Ectodermal cell (in vitro differentiated cells): ENCODE measurements around the gene ARHGDIB.

Source experiments
- H3K27ac ChIP-seq: 2 replicates; pipeline ENCODE4 v1.7.0; 2013; ENCODE audit warnings: mild to moderate bottlenecking, low read depth, low read length; ENCODE audit not compliant: insufficient read depth, poor library complexity, severe bottlenecking
- H3K27me3 ChIP-seq: 2 replicates; pipeline ENCODE4 v1.7.0; 2013; ENCODE audit warnings: mild to moderate bottlenecking, low read length; ENCODE audit not compliant: insufficient read depth, control insufficient read depth, poor library complexity, severe bottlenecking
- H3K36me3 ChIP-seq: one replicate; pipeline ENCODE4 v1.7.0; 2013; ENCODE audit warnings: low read length; ENCODE audit not compliant: control insufficient read depth, insufficient read depth
- H3K4me1 ChIP-seq: one replicate; pipeline ENCODE4 v1.7.0; 2013; ENCODE audit warnings: low read length; ENCODE audit not compliant: control insufficient read depth, insufficient read depth
- H3K4me3 ChIP-seq: 2 replicates; pipeline ENCODE4 v1.7.0; 2013; ENCODE audit warnings: low read depth, low read length, control low read depth; ENCODE audit not compliant: insufficient read depth
- H3K9me3 ChIP-seq: 2 replicates; pipeline ENCODE4 v1.7.0; 2013; ENCODE audit warnings: mild to moderate bottlenecking, low read length, moderate library complexity; ENCODE audit not compliant: control insufficient read depth
- WGBS, 2 experiments: methylation state at CpG; one replicate each; pipeline ENCODE4 v1.1.7; 2013; ENCODE audit warnings: missing lambda C conversion rate in 2 of 2; 5-methylcytosine and 5-hydroxymethylcytosine counted together

Gene ARHGDIB

GRCh38 chr12:14984036-14984435 is 22.6 kb upstream of the ARHGDIB start:
- 81 to 100% methylated on average over 1 of the region's 1 CpG for WGBS, 2 experiments
- Histone ChIP-seq H3K9me3 (no peaks in the 10 kb centered on the region), H3K27ac (no peak overlapping the region), H3K4me1 (no peaks in the 10 kb centered on the region), H3K4me3 (no peak overlapping the region), H3K36me3 (no peaks in the 10 kb centered on the region), H3K27me3 (no peaks in the 10 kb centered on the region)

- no peak overlapping the region for H3K27ac ChIP-seq
- H3K36me3 ChIP-seq: no peaks in the 10 kb centered on the region
- no peaks in the 10 kb centered on the region for H3K4me1 ChIP-seq
- no peaks in the 10 kb centered on the region for H3K9me3 ChIP-seq
- H3K4me3 ChIP-seq: no peak overlapping the region
- 90 to 96% methylated on average over 2 of the region's 2 CpGs for WGBS, 2 experiments
- H3K27me3 ChIP-seq: no peaks in the 10 kb centered on the region
Measured at GRCh38 chr12:14982991-14983390, 21.6 kb upstream of the ARHGDIB start.

DNA sequence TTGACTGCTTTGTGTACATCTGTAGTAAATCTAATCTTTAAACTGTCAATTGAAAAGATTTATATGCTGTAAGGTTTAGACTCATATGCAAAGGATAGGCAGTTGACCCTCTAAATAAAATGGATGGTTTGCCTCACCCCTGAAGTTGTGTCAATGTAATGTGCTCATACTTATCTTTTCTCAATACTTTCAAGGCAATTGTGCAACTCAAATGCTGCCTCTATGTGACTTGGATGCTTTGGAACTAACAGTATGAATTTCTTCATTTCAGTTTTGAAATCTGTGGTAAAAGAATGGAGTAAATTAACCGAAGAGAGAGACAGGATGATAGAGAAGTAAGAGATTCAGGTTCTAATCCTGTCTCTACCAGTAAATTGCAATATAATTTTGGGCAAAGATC is 21.2 kb upstream of the ARHGDIB start:
- H3K36me3 ChIP-seq: no peaks in the 10 kb centered on the region
- H3K4me3 ChIP-seq: no peak overlapping the region
- H3K27me3 ChIP-seq: no peaks in the 10 kb centered on the region
- H3K27ac ChIP-seq: no peak overlapping the region
- no peaks in the 10 kb centered on the region for H3K4me1 ChIP-seq
- WGBS, 2 experiments: 89 to 100% methylated on average over 1 of the region's 1 CpG
- H3K9me3 ChIP-seq: no peaks in the 10 kb centered on the region

DNA sequence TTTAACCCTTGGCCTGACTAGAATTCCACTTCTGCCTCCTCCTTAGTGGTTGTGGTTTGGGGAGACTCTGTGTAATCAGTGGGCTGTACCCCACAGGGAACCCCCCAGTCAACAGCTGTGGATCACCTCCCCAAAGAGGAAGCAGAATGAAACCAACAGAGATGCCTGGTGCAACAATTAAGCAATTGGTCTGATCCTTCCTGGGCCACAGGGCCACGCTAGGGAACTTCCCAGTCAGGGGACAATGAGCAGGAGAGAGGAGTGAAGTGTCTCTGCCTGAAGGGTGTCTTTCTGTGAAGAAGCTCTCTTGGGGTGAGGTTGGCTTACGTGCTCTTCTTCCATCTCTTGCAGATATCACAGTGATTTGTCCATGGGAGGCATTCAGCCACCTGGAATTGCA is 19.6 kb upstream of the ARHGDIB start:
- no peaks in the 10 kb centered on the region for H3K27me3 ChIP-seq
- H3K27ac ChIP-seq: no peak overlapping the region
- no peaks in the 10 kb centered on the region for H3K4me1 ChIP-seq
- WGBS, 2 experiments: 88 to 98% methylated on average over 2 of the region's 2 CpGs
- no peak overlapping the region for H3K4me3 ChIP-seq
- no peaks in the 10 kb centered on the region for H3K36me3 ChIP-seq
- H3K9me3 ChIP-seq: no peaks in the 10 kb centered on the region

DNA sequence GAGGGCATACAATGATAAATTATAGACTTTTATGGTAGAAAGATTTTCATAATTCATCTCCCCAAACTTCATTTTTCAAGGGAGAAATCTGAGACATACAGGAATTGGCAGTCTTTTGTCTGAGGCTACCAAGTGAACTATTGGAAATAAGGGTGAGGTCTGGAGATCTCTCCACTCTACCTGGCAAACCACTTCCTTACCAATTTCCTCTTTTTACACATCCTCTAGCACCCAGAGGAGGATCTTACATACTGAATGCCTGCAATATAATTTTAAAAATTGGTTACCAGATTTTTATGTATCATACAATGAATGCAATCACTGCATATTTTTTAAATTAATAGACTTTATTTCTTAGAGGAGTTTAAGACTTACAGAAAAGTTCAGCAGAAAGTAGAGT is 18.1 kb upstream of the ARHGDIB start:
- no peak overlapping the region for H3K27ac ChIP-seq
- no peaks in the 10 kb centered on the region for H3K9me3 ChIP-seq
- no peak overlapping the region for H3K4me3 ChIP-seq
- H3K4me1 ChIP-seq: no peaks in the 10 kb centered on the region
- H3K27me3 ChIP-seq: no peaks in the 10 kb centered on the region
- no peaks in the 10 kb centered on the region for H3K36me3 ChIP-seq

GRCh38 chr12:14976658-14977057 is 15.3 kb upstream of the ARHGDIB start:
- H3K9me3 ChIP-seq: no peaks in the 10 kb centered on the region
- H3K27ac ChIP-seq: no peak overlapping the region
- H3K27me3 ChIP-seq: no peaks in the 10 kb centered on the region
- H3K4me3 ChIP-seq: no peak overlapping the region
- no peaks in the 10 kb centered on the region for H3K4me1 ChIP-seq
- H3K36me3 ChIP-seq: no peaks in the 10 kb centered on the region
- 95 to 98% methylated on average over 2 of the region's 3 CpGs for WGBS, 2 experiments

- H3K36me3 ChIP-seq: no peaks in the 10 kb centered on the region
- H3K9me3 ChIP-seq: no peaks in the 10 kb centered on the region
- WGBS, 2 experiments: 90 to 96% methylated on average over 3 of the region's 4 CpGs
- no peak overlapping the region for H3K27ac ChIP-seq
- H3K4me1 ChIP-seq: no peaks in the 10 kb centered on the region
- H3K27me3 ChIP-seq: no peaks in the 10 kb centered on the region
- no peak overlapping the region for H3K4me3 ChIP-seq
Measured at GRCh38 chr12:14975457-14975856, 14.1 kb upstream of the ARHGDIB start.

DNA sequence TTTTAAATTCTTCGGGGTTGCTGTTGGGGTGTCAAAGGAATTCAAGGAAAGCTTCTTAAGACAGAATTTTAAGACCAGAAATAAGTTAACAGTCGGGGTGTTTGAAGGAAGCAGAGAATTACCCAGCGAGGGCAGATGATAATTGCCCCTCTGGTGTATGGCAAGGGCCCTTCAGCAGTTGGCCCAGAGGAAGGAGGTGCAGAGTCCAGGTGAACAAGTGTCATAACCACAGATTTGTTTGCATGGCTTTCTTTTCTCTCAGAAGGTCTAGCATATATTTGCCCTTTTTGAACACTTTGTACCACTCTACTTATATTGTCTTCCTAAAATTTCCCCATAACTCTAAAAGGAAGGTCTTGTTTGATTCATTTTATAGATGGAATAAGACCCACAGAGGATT is 13.2 kb upstream of the ARHGDIB start:
- 92 to 94% methylated on average over 3 of the region's 3 CpGs for WGBS, 2 experiments

GRCh38 chr12:14972816-14973215 is 11.4 kb upstream of the ARHGDIB start, which contains the start of gene PDE6H:
PDE6H (plus strand) TSS chr12:14973042; CDS start chr12:14978013, 4,971 bp downstream.
- 76 to 78% methylated on average over 2 of the region's 2 CpGs for WGBS, 2 experiments
- Histone ChIP-seq H3K36me3 (no peaks in the 10 kb centered on the region), H3K27me3 (no peaks in the 10 kb centered on the region), H3K9me3 (no peaks in the 10 kb centered on the region), H3K27ac (no peak within 1 kb of the TSS), H3K4me3 (no peak within 1 kb of the TSS), H3K4me1 (no peaks in the 10 kb centered on the region)

More for the DNA sequence above, 13.2 kb upstream of the ARHGDIB start:
- no peaks in the 10 kb centered on the region for H3K4me1 ChIP-seq
- no peak overlapping the region for H3K4me3 ChIP-seq
- H3K27me3 ChIP-seq: no peaks in the 10 kb centered on the region
- no peaks in the 10 kb centered on the region for H3K36me3 ChIP-seq
- no peak overlapping the region for H3K27ac ChIP-seq
- H3K9me3 ChIP-seq: no peaks in the 10 kb centered on the region

DNA sequence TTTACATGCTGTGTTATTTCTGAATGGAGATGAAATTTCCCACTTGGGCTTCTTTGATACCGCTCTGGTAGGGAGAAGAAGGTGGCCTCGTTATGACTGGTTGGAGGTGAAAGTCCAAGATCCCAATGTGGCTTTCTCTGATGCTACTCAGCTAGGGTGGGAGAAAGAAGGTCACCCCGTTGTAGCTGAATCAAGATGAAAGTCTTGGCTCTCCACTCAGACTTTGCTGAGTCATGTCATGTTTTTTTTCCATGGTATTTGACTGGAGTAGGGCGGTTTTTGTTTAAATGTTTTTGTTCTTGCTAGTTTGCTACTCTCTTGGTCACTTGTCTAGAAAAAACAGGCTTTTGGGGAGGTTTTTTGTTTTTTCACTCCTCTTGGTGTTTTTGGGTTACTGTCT is 9.1 kb upstream of the ARHGDIB start:
- Histone ChIP-seq H3K4me3 (no peak overlapping the region), H3K27ac (no peak overlapping the region), H3K9me3 (no peaks in the 10 kb centered on the region), H3K36me3 (no peaks in the 10 kb centered on the region), H3K4me1 (no peaks in the 10 kb centered on the region), H3K27me3 (no peaks in the 10 kb centered on the region)
- WGBS, 2 experiments: 67 to 68% methylated on average over 4 of the region's 4 CpGs

DNA sequence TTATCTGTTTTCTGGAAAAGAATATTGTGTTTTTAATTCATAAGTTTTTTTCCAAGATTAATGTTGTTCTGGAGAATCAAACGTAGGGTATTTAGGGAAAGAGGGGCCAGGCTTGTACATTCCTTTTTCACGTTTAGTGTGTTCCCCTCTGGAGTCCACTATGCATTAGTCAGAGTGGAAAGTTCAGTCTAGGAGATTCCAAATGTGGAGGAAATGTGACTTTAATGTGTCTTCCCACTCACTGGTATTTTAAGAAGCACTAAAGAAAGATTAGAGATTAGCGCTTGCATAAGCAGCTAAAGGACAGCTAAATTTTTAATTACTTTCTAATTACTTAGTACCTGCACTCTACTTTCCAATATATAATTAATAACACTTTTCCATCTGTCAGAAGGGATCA is 7.1 kb upstream of the ARHGDIB start:
- Histone ChIP-seq H3K4me1 (no peaks in the 10 kb centered on the region), H3K9me3 (no peaks in the 10 kb centered on the region), H3K4me3 (no peak overlapping the region), H3K36me3 (no peaks in the 10 kb centered on the region), H3K27ac (no peak overlapping the region), H3K27me3 (no peaks in the 10 kb centered on the region)
- WGBS, 2 experiments: 94 to 96% methylated on average over 3 of the region's 3 CpGs
